ENCODE measurements around the gene MIAT. TPM values are rescaled to one million over a fixed set of nuclear protein-coding genes. Genes with fewer than 3 reads are reported as not detected.

MIAT gene
- polyA plus RNA-seq, 1 donor (not counting 4 experiments of a cell fraction or from before 2014, with no cell fraction given) = 0.04 TPM

DNA sequence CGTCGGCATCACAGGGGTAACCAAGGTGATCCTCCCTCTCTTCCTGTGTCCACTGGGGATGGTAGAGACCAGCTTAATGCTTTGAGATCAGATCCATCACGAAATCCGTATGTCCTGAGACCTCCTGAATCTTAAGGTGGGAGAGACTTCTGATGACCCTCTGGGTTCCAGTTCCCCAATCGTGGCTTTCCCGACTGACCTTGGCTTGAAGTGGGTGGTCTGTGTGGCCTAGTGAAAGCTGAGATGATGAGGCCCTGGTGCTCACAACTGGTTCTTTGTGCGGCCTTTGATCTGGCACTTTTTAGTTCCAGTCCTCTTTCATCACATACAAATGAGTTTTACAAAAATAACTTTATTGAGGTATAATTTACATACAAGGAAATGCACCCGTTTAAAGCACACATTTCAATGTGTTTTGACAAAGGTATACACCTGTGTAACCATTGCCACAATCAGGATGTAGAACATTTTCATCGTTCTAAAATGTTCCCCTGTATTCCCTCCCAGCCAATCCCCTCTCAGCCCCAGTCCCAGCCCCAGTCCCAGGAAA lies 6.1 kb downstream of the MIAT start:
- TF ChIP-seq, protein P1, sequence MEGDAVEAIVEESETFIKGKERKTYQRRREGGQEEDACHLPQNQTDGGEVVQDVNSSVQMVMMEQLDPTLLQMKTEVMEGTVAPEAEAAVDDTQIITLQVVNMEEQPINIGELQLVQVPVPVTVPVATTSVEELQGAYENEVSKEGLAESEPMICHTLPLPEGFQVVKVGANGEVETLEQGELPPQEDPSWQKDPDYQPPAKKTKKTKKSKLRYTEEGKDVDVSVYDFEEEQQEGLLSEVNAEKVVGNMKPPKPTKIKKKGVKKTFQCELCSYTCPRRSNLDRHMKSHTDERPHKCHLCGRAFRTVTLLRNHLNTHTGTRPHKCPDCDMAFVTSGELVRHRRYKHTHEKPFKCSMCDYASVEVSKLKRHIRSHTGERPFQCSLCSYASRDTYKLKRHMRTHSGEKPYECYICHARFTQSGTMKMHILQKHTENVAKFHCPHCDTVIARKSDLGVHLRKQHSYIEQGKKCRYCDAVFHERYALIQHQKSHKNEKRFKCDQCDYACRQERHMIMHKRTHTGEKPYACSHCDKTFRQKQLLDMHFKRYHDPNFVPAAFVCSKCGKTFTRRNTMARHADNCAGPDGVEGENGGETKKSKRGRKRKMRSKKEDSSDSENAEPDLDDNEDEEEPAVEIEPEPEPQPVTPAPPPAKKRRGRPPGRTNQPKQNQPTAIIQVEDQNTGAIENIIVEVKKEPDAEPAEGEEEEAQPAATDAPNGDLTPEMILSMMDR (optimal IDR thresholded peaks at IDR 0.05 in 1 of 3, IDR thresholded peaks at IDR 0.05 in 1 of 3, conservative IDR thresholded peaks at IDR 0.05 in 1 of 3; ENCODE audit: extremely low read depth in 1 of 3, insufficient read depth in 2 of 3, low read length in 3 of 3) = no peak
- TF ChIP-seq EZH2 (IDR thresholded peaks at IDR 0.05; ENCODE audit: low read length) = no peak
- FAIRE-seq = no peak
- Histone ChIP-seq H3K79me2 (ENCODE audit: control insufficient read depth, insufficient read depth, low read length) (no peaks in the 10 kb centered on the region), H4K20me1 (ENCODE audit: control insufficient read depth, extremely low read depth, insufficient read depth, low read length) (no peaks in the 10 kb centered on the region), H2AFZ (ENCODE audit: control insufficient read depth, low read length) (no peak overlapping the region), H3K27me3 (ENCODE audit: control insufficient read depth, extremely low read depth, insufficient read depth, low read length) (peaks cover 3% of the 10 kb centered on the region), H3K27ac (ENCODE audit: control insufficient read depth, insufficient read depth, low read length) (no peak overlapping the region), H3K9me1 (ENCODE audit: control insufficient read depth, extremely low read depth, insufficient read depth, low read length) (no peaks in the 10 kb centered on the region), H3K9ac (ENCODE audit: control insufficient read depth, extremely low read depth, insufficient read depth, low read length) (no peak overlapping the region), H3K36me3 (ENCODE audit: control insufficient read depth in 2 of 2, extremely low read depth in 1 of 2, insufficient read depth in 2 of 2, low read length in 2 of 2) (no peaks in the 10 kb centered on the region), H3K4me1 (ENCODE audit: control insufficient read depth, extremely low read depth, insufficient read depth, low read length) (peaks cover 25% of the 10 kb centered on the region), H3K4me3 (ENCODE audit: control insufficient read depth in 2 of 3, extremely low read depth in 1 of 3, insufficient read depth in 2 of 3, low read depth in 1 of 3, low read length in 3 of 3) (no peak overlapping the region), H3K4me2 (ENCODE audit: control insufficient read depth, extremely low read depth, insufficient read depth, low read depth, low read length) (no peak overlapping the region), H3K9me3 (ENCODE audit: control insufficient read depth, low read depth, low read length) (no peaks in the 10 kb centered on the region)
- dilution Hi-C loops (cut with MboI; ENCODE audit: extremely low pct_ligation_motif_present, low sequenced_read_pairs) = no loop called here
- no peak for DNase-seq (ENCODE audit: low read depth, low spot score)

DNA sequence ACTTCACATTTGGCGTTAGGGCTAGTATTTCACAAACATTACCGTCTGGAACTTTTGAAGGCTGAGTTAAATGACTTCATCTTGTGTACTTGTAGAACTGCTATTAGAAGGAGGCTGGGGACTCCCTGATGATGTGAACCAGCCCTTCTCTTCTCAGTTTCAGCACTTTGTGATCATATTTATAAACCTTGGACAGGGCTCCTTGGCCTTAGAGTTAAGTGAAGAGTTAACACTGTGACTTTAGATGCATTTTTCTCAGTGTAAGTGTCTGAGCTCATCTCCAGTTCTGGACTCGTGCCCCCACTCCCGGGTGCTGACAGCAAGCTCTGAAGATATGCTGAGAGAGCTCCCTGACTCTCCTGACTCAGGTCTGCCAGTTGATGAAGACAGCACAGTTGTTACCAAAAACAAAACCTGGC lies 8.4 kb downstream of the MIAT start:
- H3K9me3 ChIP-seq (ENCODE audit: control insufficient read depth, low read depth, low read length) = no peaks in the 10 kb centered on the region
- H3K9me1 ChIP-seq (ENCODE audit: control insufficient read depth, extremely low read depth, insufficient read depth, low read length) = no peaks in the 10 kb centered on the region
- DNase-seq (ENCODE audit: low read depth, low spot score) (no peak), FAIRE-seq (no peak)
- H2AFZ ChIP-seq (ENCODE audit: control insufficient read depth, low read length) = no peak overlapping the region
- no peaks in the 10 kb centered on the region for H4K20me1 ChIP-seq (ENCODE audit: control insufficient read depth, extremely low read depth, insufficient read depth, low read length)
- H3K9ac ChIP-seq (ENCODE audit: control insufficient read depth, extremely low read depth, insufficient read depth, low read length) = no peak overlapping the region
- no peak overlapping the region for H3K4me3 ChIP-seq (ENCODE audit: control insufficient read depth in 2 of 3, extremely low read depth in 1 of 3, insufficient read depth in 2 of 3, low read depth in 1 of 3, low read length in 3 of 3)
- dilution Hi-C loops (cut with MboI; ENCODE audit: extremely low pct_ligation_motif_present, low sequenced_read_pairs) = no loop called here
- no peaks in the 10 kb centered on the region for H3K36me3 ChIP-seq (ENCODE audit: control insufficient read depth in 2 of 2, extremely low read depth in 1 of 2, insufficient read depth in 2 of 2, low read length in 2 of 2)
- no peak overlapping the region for H3K4me2 ChIP-seq (ENCODE audit: control insufficient read depth, extremely low read depth, insufficient read depth, low read depth, low read length)
- H3K27me3 ChIP-seq (ENCODE audit: control insufficient read depth, extremely low read depth, insufficient read depth, low read length) = no peaks in the 10 kb centered on the region
- no peaks in the 10 kb centered on the region for H3K79me2 ChIP-seq (ENCODE audit: control insufficient read depth, insufficient read depth, low read length)
- no peak overlapping the region for H3K27ac ChIP-seq (ENCODE audit: control insufficient read depth, insufficient read depth, low read length)
- TF ChIP-seq, protein P1 (optimal IDR thresholded peaks at IDR 0.05 in 1 of 3, IDR thresholded peaks at IDR 0.05 in 1 of 3, conservative IDR thresholded peaks at IDR 0.05 in 1 of 3; ENCODE audit: extremely low read depth in 1 of 3, insufficient read depth in 2 of 3, low read length in 3 of 3) = no peak
- no peak for TF ChIP-seq EZH2 (IDR thresholded peaks at IDR 0.05; ENCODE audit: low read length)
- peaks cover 18% of the 10 kb centered on the region for H3K4me1 ChIP-seq (ENCODE audit: control insufficient read depth, extremely low read depth, insufficient read depth, low read length)
